IPS-NIHi11 (cell line): ENCODE results near the gene ZFHX3.

Source experiments
- DNase-seq: peaks from one replicate; pipeline ENCODE4 v3.0.0; 2012; ENCODE audit warnings: mixed read lengths, low spot score

Gene ZFHX3

DNA sequence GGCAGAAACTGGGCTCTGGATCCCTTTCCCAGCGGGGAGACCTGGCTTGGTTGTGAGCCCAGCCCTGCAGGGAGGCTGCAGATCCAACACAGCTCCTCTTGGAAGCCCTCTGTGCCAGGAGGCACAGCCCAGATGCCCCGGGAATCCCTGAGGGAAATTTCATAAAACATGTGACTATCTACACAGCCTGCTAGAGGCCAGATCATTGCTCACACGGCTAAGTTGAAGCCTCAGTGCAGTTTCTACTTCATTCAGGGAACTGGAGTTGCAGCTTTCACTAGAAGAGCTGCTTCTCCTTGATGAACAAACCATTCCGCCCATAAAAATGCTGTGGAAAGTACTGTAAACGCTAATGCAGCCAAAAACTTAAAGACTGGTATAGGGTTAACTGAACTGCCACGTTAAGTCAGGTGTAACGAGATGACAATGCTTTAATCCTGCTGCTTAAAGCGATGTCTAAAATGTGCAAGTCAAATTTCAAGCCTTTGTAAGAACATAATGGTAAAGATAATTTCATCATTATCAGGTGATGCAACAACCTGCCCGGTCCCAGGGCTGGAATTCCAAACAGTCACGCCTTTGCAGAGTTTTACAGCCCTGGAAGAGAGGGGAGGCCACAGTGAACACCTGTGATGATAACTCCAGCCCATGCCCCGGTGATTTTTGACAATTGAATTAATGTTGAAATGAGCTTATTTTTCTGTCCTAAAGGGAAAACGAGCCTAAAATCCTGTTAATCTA is 172.5 kb downstream of the ZFHX3 start:
- no peak for DNase-seq

DNA sequence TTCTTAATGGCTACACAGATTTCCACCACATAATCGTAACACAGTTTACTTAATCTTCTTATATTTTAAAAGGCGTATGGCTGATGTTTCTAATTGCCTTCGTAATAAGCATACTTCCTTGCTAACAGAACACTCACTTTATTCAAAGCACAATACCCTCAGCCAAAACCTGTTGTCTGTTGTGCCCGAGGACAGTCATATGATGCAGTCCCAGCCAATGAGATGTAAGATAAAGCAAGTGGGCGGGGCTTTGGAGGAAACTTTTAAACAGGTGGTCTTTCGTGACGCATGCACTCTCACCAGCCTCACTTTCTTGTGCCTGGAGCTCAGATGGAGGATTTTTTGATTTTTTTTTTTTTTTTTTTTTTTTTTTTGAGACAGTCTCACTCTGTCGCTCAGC is 174.1 kb downstream of the ZFHX3 start:
- no peak for DNase-seq

DNA sequence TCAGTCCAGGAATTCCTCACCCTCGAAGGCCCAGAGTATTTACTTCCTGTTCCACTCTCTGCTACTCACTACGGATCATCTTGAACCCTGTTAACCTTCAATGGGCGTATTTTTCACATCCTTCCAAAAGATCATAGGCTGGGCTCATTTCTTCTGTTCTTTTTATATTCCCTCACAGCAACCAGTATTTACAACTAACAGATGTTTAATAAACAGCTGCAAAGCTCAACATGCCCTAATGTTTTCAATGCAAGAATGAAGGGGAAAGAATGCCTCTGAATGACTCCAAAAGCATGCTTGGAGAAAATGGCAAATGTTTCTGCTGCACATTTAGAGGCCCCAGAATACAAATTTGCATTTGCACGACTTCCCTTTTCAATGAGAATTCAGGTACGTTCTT is 174.9 kb downstream of the ZFHX3 start:
- no peak for DNase-seq

DNA sequence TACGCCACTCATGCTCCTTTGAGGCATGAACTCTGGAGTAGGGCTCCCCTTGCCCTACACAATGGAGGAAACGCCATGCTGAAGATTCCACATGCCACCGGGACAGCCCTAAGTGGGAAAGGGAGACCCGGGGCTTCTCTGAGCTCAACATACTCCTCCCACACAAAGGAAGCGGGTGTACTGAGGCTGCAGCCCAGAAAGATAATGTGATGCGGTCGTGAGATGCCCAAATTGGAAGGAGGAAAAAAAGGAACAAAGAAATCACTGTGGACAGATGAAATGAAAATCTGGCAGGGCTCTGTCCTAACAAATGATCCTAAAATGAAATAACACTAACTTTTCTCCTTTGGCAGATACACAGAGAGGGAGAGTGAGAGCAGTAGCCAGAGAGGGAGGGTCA is 182.1 kb downstream of the ZFHX3 start:
- DNase-seq: no peak

DNA sequence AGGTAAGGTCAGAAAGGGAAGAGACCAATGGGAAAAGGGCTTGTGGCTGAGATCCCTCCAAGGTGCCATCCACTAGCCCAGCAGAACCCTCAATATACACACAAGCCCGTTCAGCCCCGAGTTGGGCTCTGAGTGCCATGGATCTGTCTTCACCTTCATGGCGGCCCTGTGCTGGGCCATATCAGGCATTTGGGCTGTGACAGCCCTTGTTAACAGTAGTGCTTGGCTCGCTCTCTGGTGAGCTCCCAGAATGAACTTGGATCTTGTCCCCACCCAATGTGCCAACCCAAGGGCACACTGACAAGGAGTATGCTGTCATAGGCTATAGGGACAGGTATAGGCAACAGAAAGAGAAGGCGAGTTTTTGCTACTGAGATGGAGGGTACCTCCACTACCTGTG is 182.7 kb downstream of the ZFHX3 start:
- no peak for DNase-seq

DNA sequence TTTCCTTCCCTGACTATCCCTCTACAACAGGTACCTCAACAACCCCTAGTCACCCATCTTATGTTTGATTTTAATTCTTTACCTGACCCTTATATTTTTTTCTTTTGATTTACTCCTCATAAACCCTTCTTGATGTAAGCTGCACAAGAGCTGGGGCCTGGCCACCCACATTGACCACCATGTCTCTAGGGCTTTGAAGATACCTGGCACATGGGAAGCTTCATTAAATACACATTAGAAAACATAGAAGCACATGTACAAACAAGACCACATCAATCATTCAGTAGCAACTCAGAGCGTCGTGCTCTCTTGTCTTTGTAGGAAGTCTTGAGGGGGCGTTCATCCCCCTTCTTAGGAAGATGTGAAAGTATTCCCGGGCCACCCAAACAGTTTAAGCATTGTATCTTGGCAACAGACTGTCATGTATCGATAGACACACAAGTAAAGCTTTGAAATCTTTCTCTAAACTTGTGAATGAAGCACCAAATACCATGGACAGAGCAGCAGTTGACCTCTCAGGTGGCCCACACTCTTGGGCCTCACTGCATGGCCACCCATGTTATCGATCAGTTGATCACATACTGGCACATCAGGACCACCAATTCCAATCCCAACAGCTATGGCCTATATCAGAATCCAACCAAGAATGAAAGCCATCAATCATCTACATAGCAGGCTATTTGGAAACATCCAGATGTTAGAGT is 183.6 kb downstream of the ZFHX3 start:
- no peak for DNase-seq

DNA sequence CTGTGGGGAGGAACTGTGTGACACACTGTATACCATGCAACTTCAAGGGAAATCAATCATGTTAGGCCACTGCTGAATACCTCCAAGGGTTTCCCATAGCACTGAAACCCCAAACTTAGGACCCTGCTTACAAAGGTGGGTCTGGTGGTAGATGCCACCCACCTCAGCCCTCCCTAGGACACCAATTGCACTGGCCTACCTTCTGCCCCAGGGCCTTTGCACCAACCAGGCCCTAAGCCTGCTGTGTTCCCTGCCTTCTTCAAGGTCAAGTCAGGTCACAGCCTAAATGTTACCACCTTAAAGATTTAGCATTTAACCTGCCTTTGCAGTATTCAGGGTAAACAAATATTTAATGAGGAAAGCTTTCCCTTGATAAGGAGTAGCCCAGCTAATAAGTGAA is 185.8 kb downstream of the ZFHX3 start:
- no peak for DNase-seq

DNA sequence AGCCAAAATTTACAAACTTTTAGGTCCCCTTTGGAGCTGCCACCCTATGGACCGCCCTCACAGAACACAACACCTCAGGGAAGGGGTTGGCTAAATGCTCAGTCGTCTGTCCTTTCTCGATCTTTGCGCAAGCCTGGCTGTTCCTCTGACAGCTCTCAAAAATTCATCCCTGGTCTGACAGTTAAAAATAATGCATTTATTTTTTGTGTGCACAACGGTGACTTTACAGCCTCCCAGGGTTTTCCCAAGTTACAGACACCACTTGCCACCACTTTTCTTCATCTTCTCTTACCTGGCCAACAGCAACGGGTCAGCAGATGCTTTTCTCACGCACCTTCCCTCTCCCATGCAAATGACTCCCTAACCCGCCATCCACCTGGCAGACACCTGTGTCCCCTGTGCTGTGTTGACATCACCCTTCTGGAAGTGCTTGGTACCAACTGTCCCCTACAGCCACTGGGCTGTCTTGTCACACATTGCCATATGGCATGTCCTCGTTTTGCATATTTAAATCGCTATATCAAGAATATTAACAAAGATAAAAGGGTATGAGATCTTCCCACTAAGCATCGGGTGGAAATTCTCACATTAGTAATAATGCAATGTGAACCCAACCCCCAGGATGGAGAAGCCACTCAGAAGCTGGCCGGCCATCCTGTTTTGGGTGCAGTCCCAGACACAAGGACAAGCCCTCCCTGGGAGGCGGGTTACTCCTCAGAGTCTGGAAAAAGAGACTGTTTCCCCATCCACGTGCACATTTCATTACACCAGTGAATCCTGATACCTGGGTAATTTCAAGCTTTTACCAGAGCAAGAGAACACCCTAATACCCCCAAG is 187.0 kb downstream of the ZFHX3 start:
- no peak for DNase-seq

DNA sequence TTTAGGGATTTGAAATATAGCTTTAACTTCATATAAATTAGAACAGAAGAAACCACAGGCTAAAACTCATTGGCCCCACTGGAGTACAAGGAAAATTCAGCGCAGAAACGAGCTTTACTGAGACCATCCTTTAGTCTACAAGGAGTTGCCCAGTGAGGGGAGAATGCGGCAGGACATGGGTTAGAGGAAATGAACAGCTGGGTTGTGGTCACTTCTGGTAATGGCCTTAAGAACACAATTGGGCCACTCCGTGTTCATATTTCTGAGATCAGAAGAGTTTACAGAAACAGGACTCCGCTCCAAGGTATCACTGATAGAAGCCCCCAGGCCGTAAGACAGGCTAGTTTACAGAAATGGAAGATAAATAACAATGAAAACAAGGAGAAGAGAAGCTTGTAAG is 188.3 kb downstream of the ZFHX3 start:
- no peak for DNase-seq

DNA sequence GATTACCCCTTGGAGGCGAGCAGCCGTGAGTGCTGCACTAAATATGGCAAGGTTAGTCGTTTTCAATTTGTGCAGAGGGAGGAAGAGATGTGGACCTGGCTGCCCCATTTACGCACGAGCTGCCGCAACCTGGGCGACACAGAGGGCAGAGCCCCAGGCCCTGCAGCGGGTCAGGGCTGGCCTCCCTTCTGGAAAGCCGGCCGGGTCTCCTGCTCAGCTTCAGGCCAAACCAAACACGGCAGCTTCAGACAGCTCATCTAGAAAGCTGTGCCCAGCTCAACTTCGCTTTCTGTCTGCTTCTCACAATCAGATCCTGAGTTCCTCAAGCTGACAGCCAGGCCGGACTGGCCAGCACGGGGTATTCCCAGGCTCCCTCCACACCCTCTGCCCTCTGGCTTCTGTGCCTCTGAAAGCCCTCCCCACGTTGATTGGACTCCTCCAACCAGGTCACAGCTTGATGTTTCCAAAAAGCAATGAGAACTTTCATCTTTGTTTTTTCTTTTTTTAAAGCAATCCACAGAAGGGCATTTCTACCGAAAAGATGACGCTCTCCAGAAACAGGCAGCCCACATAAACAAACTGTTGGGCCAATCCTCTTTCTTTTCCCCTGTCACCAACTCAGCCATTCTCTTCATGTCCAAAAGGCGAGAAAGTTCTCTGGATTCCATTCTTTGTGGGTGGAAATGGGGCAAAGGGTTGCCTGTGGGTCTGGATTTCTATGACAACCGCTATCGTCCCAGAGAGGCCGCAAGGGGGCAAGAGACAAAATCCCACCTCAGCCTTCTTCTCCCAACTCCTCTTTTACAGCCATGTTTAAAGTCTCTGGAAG is 189.0 kb downstream of the ZFHX3 start:
- DNase-seq: no peak

DNA sequence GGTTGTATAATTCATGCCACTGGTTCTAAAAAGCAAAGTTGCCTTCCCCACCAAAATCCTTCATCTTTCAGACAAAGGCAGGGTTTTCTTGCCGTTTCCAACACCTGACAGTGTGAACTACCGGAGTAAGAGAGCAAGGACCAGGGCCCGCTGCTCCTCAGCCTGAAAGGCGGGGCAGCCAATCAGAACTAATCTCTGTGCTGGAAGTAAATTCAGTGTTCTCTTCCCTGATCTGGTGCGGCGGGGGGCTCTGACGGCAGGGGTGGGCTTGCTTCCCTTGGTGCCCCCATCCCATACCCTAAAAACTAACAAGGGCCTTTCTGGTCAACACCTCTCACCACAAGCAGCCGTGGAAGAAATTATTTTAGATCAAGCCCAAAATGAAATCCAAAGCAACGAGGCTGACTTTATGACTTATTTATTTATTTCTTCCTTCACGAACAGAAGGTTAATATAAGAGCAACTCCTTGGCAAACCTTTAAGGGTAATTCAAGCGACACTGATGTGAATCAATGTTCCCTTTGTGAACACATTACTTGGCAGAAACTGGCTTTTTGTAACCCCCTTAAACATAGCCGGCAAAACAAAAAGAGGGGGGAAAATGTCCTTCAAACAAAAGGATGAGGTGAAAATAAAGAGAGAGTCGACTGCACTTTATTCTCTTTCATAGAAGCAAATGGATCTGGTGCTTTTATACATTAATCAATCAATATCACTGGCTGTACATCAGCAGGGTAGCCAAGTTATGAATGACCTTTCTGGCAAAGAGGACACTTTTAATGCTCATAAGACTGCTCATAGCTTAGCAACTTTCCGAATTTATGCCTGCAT is 189.9 kb downstream of the ZFHX3 start:
- DNase-seq: no peak

DNA sequence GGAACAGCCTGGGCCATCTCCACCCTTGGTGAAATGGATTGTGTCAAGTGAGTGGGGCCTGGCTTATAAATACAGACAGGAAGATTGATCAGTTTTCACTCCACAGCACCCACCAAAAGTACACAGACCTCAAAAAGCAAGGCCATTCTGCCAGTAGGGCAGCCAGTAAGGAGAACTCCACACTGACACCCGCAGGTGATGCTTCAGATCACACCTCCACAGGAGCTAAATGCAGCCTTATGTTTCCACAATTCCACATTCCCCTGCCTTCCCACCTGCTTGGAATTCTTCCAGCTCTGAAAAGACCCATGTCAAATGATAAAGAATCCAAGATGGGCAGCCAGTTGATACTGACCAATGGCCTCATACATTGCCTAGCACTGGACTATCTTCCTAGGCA is 191.1 kb downstream of the ZFHX3 start:
- peak; percentile 76 for DNase-seq

DNA sequence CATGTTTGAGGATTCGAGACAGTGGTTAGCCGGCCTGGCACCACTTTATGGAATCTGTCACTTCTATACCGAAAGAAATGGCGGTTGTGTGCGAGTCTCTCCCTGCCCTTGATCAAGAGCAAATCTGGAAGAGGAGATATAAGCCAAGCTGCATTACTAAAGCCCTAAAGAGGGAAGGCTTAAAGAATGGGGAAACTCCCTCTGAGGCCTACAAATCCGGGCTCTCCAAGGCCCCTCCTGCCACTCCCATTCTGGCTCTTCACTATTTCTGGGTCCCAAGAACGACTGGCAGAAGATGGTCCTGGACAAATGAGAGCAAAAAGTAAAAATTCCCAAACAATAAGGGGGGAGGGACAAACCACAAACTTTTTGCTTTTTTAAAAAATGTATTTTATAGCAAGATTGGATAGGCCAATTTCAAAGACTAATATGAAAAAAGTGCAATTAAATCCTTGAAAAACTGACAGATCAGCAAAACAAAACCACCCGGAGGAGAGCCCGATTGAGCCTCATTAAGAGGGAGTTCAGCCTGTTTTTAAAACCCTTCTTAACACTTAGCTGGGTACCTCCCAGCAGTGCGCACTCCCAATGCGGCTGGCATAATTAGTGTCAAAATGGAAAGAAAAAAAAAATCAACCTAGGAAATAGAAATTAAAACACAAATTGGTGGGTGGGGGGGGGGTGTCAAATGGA is 193.5 kb downstream of the ZFHX3 start:
- DNase-seq: no peak

DNA sequence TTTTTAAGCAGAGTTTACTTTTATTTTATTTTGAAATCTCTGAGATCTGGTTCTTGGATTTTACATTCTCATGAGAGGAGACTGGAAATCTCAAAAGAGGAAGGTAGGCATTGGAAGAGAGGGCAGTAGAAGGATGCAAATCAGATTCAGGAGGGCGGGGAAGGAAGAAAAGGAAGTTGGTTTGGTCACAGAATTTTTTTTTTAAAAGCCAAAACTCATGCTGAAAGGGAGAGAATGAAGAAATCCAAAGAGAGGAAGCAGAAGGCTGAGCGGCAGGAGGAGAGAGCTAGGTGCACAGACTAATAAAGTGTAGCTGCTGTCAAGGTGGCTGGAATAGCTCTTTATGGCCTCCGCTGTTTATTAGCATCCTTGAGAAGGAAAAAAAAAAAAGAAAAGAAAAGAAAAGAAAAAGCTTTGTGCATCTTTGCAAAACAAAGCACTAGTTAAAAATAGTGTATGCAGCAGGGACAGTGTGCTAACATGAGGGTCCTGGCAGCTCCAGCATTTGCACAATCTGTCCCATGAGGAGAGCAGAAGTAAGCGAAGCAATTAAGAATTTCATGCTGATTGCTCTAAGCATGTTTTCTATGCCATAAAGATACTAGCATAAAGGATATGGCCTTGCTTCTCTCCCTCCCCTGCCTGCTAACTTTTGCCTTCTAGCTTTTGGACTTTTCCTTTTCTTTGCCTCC is 194.2 kb downstream of the ZFHX3 start:
- no peak for DNase-seq

DNA sequence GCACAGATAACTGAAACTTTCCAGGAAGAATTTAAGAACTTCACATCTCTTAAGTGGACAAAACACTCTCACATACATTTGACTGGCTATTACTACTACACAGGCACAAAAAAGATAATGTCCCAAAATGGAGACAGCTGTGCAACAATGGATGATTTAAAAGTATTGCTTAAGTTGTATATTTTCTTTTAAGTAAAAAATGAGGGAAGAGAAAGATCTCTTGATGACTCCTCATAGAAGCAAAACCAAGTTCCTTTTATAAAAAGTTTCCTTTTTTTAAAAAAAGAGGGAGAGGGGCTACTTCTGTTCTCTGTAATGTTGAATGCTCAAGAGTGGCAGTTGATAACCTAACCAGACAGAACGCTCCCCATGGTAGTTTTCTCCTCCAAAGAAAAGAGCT is 195.5 kb downstream of the ZFHX3 start:
- DNase-seq: no peak

DNA sequence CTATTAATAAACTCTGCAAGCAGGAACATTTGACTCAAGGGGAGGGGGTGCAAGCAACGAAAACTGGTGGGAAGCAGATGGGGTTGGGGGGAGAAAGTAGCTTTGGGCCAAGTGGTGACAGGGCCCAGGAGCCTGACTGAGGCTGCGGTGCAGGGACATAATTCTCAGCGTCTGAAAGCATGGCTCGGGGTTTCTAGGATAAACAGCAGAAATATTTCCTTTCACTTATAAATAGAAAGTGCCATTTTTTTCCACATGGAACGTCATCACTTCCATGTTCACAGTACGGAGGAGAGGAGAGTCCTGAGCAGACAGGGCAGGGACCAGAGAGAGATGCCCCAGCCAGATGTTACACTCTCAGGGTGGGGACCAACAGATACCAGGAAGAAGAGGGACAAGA is 197.1 kb downstream of the ZFHX3 start:
- DNase-seq: no peak

DNA sequence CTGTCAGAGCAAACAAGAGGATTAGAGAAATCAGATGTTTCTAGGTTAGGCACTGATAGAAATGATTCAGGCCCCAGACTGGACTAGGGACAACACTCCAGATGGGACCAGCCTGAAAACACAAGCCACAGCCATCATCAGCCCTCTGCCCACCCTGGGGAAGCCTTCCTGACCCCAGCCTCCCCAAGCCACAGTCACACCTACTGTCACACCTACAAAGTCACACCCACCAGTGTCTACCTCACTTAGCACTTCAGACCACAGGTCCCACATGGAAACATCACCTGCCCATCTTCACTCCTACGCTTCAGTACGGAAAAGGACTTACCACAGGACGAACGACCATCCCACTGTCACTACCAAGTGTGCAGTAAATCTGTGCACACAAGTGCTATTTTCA is 197.9 kb downstream of the ZFHX3 start:
- DNase-seq: no peak

DNA sequence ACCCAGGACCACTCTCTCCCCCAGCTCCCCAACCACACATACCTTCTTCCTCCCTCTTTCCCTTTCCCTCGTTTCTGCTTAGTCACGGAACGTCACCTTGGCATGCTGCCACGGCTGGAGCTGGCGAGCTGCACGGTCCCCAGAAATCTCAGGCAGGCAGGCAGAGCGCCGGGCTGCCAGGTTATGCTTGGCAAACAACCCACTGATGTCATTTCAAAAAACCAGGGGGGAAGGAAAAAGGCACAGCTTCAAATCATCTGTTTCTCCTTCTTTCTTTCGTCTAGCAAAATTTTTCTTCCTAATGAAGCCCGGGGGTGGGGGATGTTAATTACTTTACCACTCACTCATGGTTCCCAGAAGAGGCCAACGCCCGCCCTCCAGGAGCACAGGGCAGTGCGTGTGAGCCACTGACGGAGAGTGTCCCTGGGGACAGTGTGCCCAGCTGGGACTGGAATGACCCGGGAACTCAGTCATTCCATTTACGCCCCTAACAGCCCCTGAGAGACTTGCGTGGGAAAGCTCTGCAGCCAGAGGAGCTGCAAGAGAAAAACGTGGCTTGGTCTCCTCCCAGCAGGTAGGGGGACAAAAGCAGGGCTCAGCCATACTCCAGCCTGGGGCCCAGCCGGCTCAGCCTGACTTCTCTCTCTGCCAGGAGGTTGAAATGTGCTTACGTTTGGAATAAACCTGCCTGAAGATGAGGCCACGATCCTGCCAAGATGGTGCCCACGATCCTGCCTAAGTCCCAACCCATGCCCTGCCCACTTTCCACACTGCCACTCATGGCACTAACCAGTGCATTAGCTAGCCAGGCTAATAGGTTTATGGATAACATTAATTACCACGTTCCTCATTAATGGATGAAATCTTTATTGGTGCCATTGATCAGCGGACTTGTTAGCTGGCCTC is 198.9 kb downstream of the ZFHX3 start:
- peak; percentile 46 for DNase-seq

DNA sequence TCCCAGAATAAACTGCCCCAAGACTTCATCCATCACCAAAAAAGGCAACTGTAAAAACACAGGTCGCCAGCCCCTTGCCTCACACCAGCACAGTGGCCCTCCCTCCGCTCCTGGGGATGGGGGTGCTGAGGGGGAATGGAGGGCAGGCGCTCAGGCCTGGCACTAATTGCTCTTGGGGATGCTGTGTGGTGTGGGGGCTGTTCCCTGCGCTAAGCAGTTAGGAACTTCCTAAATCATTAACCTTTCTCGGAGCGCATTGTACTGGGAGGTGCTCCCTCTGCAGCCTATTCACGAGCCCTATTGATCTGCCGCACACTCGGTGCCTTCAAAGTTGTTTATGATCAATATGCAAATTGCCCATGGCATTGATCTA is 199.9 kb downstream of the ZFHX3 start:
- DNase-seq: no peak
